GM12891 (cell line): ENCODE data around the gene TSPAN3.

Source experiments
- DNase-seq: peaks from one replicate; pipeline ENCODE4 v3.0.0; 2011; ENCODE audit warnings: low spot score; ENCODE audit not compliant: insufficient read length
- FAIRE-seq: peaks from 2 replicates; lab custom pipeline; 2011; peaks lifted over from hg19 to GRCh38; lab: Jason Lieb, UNC
- PAX5 ChIP-seq: IDR thresholded peaks from 2 replicates; pipeline ENCODE4 v1.6.1; 2011; ENCODE audit warnings: low read length, moderate library complexity, mild to moderate bottlenecking; ENCODE audit not compliant: insufficient read depth, severe bottlenecking
- POLR2A ChIP-seq: IDR thresholded peaks from 2 replicates; pipeline ENCODE4 v1.6.1; 2011; ENCODE audit warnings: low read depth, low read length, control low read depth
- POLR2AphosphoS5 ChIP-seq: IDR thresholded peaks from 2 replicates; pipeline ENCODE4 v1.6.1; 2011; ENCODE audit warnings: low read depth, low read length, control low read depth
- POU2F2 ChIP-seq: IDR thresholded peaks from 2 replicates; pipeline ENCODE4 v1.6.1; 2011; ENCODE audit warnings: low read depth, mild to moderate bottlenecking, control low read depth, low read length, moderate library complexity
- SPI1 ChIP-seq: IDR thresholded peaks from 2 replicates; pipeline ENCODE4 v1.6.1; 2011; ENCODE audit warnings: low read depth, low read length, control low read depth
- TAF1 ChIP-seq: IDR thresholded peaks from 2 replicates; pipeline ENCODE4 v1.6.1; 2011; ENCODE audit warnings: low read depth, low read length, control low read depth

Gene TSPAN3

GRCh38 chr15:77001351-77001750 is 69.6 kb downstream of the TSPAN3 start:
- no peak for DNase-seq
- no peak for FAIRE-seq
- TF ChIP-seq PAX5 (no peak), POLR2A (no peak), POLR2AphosphoS5 (no peak), TAF1 (no peak), SPI1 (no peak), POU2F2 (no peak)

DNA sequence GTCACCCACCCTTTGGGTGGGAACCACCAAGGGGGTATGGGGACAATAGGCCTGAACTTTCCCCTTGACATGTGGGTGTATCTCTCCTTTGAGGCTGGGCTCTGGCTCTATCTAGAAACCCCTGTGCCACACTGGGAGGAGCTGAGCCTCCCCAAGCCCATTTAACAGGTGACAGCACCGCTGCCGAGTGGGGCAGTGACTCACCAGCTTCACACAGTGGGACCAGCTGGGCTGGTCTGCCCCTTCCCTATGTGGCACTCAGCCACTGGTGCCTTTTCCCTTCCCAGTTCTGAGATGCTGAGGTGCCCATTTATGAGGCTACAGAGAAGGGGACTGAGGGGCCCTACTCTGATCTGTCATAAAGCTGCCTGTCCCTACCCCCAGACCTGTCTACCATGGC is 70.9 kb downstream of the TSPAN3 start:
- FAIRE-seq (no peak), DNase-seq (no peak)
- TF ChIP-seq POLR2A (no peak), POLR2AphosphoS5 (no peak), PAX5 (no peak), SPI1 (no peak), POU2F2 (no peak), TAF1 (no peak)

GRCh38 chr15:76998663-76999285 is 72.1 kb downstream of the TSPAN3 start:
- FAIRE-seq (peak; percentile 67), DNase-seq (no peak)
- TF ChIP-seq PAX5 (no peak), SPI1 (no peak), TAF1 (no peak), POLR2AphosphoS5 (no peak), POU2F2 (no peak), POLR2A (no peak)

DNA sequence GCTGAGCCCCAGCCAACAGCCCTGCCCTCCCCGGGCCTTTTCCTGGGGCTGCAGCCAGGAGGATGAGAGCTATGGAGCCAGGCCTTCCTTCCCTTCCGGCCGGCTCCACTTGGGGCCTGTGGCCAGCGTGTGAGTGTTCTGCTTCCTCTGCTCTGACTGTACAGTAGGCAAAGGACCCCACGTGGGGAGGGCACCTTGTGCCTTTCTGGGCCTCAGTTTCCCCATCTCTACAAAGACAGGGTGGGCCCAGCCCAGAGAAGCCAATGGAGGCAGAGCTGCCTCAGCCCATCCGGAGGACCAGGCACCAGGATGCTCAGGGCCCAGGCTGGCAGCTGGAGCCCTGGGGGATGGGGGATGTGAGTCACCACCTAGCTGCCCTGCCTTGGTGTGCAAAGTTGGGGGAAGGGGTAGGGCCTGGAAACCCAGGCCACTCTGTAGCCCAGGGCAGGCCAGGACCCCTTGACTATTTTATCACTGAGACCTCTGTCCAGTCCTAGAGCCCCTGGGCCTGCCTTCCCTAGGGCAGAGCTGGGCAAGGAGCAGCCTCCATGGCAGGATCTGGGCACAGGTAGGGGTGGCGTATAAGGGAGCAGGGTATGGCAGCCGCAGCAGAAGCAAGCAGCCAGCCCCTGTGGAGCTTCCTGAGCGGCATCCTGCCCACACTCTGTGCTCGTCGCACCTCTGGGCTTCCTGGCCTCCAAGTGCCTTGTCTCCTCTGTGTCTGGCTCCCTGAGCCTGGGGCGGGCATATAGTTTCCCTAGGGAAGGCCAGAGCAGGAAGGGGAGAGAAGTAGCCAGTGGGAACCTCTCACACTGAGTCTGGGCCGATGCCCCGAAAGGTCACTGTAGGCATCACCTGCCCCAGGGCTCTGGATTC is 74.1 kb downstream of the TSPAN3 start:
- DNase-seq (no peak), FAIRE-seq (no peak)
- TF ChIP-seq PAX5 (no peak), SPI1 (no peak)

GRCh38 chr15:76996076-76996525 is 74.8 kb downstream of the TSPAN3 start:
- no peak for TF ChIP-seq POLR2A
- no peak for TF ChIP-seq PAX5
- no peak for TF ChIP-seq TAF1
- TF ChIP-seq POLR2AphosphoS5 = no peak
- TF ChIP-seq SPI1 = no peak
- no peak for TF ChIP-seq POU2F2
- FAIRE-seq = no peak

GRCh38 chr15:76994971-76995945 is 75.7 kb downstream of the TSPAN3 start, which contains the start of gene PSTPIP1:
Gene PSTPIP1 (plus strand): TSS chr15:76995126. CDS start chr15:76995574, 448 bp downstream.
- DNase-seq (peak; percentile 59), FAIRE-seq (peak; percentile 99)
- peak; percentile 38; the same call in 1 of the 2 replicates for TF ChIP-seq TAF1
- TF ChIP-seq SPI1 = no peak
- TF ChIP-seq POU2F2 = no peak
- peak; percentile 68 for TF ChIP-seq POLR2A
- TF ChIP-seq PAX5 = no peak
- 0 out of 2 replicates have a peak, but pooled peaks have one; percentile 41 for TF ChIP-seq POLR2AphosphoS5

More at GRCh38 chr15:76996076-76996525, 74.8 kb downstream of the TSPAN3 start:
- DNase-seq = no peak

- FAIRE-seq (no peak), DNase-seq (no peak)
- TF ChIP-seq POLR2AphosphoS5 (no peak), POLR2A (no peak), POU2F2 (no peak)
Observed at GRCh38 chr15:76994496-76994895, 76.4 kb downstream of the TSPAN3 start.

DNA sequence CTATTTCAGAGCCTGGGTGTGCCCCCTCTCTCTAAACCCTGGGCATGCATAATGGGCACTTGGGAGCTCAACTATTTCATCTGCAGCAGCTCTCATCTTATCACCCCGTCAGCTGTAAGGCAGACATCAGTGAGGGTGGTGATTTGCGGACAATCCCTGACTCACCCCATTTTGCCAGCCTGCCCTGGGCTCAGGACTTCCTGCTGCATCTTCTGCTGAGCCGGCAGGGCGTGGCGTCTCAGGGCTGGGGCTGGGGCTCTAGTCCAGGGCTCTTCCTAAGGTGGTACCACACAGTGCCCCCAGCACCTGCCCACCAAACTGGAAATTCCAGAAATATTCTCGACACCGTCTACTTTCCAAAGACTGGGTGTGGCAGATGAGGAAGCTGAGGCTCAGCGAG is 76.9 kb downstream of the TSPAN3 start:
- FAIRE-seq (no peak), DNase-seq (no peak)
- TF ChIP-seq POU2F2 (no peak), POLR2A (no peak)
